GM18868 (cell line): ENCODE measurements around the gene MYO9B.
"Not testable (repeated sequence)": the region's sequence is repeated elsewhere in the genome, so short reads cannot be mapped to it uniquely, and the experiment has no call there.

Source experiments
- ATAC-seq: cut with Tn5 transposase; IDR thresholded peaks from one replicate; pipeline ENCODE4 v1.9.1; 2021; ENCODE audit warnings: mild to moderate bottlenecking, moderate library complexity; ENCODE audit not compliant: unreplicated experiment

MYO9B gene

GRCh38 chr19:17090583-17090982 is 15.0 kb downstream of the MYO9B start:
- ATAC-seq, result no peak

DNA sequence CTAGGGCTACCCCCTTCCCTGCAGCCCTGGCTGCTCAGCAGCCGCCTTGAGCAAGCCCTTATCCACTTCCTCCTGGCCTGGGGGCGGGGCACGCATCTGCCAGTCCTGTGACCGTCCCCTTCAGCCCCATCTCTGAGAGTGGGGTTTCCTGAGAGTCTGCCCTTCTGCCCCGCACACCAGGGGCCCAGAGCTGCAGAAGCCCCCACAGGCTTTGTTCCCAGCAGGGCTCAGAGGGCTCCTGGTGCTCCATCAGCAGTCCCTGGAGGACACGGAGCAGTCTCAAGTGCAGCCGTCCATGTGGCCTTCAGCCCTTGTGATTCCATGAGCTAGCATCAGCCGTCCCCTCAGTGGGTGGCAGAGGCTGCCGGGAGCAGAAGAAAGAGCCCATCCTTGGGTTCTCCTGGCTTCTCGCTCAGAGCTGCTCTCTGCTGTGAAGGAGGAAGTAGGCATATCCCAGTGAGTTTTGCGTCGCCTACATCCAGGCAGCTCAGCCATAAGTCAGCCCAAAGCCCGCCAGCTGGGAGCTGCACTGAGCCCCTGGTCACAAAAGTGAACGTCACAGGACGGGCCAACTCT is 16.3 kb downstream of the MYO9B start:
- no peak for ATAC-seq

DNA sequence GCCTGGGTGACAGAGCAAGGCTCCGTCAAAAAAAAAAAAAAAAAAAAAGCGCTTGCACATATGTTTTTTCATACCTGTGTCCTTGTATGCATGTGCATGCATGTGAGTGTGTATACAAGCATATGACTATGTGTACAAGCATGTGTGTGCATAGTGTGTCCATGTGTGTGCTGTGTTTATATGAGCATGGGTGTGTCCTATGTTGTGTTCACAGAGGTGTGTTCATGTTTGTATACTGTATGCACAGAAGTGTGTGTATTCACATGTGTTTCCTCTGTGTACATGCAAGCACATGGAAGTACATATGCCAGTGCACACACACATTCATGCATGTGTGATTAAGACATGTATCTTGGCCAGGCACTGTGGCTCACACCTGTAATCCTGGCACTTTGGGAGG is 17.1 kb downstream of the MYO9B start:
- no peak for ATAC-seq

GRCh38 chr19:17094694-17095093 is 19.1 kb downstream of the MYO9B start:
- ATAC-seq, result not testable (repeated sequence)

DNA sequence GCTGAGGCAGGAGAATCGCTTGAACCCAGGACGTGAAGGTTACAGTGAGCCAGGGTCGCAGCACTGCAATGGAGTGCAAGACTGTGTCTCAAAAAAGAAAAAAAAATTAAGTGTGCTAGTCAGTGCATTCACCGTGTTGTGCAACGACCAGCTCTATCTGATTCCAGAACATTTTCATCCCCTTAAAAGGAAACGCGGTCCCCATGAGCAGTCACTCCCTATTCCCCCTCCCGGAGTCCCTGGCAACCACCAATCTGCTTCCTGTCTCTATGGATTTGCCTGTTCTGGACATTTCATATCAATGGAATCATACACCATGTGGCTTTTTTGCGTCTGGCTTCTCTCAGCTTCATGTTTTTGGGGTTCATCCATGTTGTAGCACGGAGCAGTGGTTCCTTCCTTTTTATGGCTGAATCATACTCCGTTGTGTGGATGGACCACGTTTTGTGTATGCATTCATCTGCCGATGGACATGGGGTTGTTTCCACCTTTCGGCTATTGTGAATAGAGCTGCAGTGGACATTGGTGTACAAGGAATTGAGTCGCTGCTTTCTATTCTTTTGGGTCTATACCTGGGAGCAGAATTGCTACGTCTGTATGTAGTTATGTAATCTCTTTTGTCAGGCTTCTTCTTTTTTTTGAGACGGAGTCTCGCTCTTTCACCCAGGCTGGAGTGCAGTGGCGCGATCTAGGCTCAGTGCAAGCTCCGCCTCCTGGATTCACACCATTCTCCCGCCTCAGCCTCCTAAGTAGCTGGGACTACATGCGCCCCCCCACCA is 19.8 kb downstream of the MYO9B start:
- ATAC-seq, result no peak

GRCh38 chr19:17097593-17098126 is 22.1 kb downstream of the MYO9B start:
- ATAC-seq, result no peak

- ATAC-seq, result no peak
Observed at GRCh38 chr19:17098326-17098725, 22.7 kb downstream of the MYO9B start.

DNA sequence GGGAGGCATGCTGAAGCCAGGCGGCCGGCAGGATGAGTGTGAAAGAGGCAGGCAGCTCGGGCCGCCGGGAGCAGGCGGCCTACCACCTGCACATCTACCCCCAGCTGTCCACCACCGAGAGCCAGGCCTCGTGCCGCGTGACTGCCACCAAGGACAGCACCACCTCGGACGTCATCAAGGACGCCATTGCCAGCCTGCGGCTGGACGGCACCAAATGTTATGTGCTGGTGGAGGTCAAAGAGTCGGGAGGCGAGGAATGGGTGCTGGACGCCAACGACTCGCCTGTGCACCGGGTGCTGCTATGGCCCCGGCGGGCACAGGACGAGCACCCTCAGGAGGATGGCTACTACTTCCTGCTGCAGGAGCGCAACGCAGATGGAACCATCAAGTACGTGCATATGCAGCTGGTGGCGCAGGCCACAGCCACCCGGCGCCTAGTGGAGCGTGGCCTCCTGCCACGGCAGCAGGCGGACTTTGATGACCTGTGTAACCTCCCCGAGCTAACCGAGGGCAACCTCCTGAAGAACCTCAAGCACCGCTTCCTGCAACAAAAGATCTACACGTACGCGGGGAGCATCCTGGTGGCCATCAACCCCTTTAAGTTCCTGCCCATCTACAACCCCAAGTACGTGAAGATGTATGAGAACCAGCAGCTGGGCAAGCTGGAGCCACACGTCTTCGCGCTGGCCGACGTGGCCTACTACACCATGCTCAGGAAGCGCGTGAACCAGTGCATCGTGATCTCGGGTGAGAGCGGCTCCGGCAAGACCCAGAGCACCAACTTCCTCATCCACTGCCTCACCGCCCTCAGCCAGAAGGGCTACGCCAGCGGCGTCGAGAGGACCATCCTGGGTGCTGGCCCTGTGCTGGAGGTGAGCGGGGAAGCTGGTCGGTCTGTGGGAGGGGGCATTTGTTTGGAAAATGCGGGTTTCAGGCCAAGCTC is 26.4 kb downstream of the MYO9B start:
- no peak for ATAC-seq

DNA sequence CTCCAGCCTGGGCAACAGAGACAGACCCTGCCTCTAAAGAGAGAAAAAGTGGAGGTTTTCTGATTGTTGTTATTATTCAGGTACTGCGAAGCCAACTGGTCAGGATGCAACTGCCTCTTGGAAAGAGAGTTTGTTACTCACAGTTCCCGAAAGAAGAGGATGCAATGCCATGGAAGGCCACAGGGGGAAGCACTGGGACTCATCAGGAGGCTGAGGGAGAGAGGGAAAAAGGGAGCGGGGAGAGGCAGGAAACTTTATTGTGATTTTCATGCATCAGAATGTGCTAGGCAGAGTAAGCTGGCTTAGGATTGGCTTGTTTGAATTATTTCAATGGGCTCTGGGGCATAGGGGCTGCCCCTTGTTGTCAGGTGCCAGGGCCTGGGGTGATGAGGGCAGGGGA is 27.6 kb downstream of the MYO9B start:
- ATAC-seq, result no peak

- no peak for ATAC-seq
Observed at GRCh38 chr19:17104679-17105078, 29.1 kb downstream of the MYO9B start.

- ATAC-seq, result no peak
Observed at GRCh38 chr19:17105556-17105955, 30.0 kb downstream of the MYO9B start.

GRCh38 chr19:17106964-17107363 is 31.4 kb downstream of the MYO9B start:
- not testable (repeated sequence) for ATAC-seq

- no peak for ATAC-seq
Observed at GRCh38 chr19:17107546-17108452, 32.2 kb downstream of the MYO9B start.

DNA sequence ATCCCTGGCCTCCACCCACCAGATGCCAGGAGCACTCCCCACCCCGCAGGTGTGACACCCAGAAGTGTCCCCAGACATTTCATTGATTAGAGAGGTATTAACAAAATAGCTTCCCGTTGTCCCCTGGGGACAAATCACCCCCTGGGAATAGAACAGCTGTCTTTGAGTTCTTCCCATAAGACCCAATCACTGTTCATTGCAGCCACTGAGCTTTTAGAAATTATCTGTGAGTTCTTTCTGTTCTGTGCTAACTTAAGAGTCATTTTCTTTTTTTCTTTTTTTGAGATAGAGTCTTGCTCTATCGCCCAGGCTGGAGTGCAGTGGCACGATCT is 32.8 kb downstream of the MYO9B start:
- ATAC-seq, result no peak

- no peak for ATAC-seq
Observed at GRCh38 chr19:17109300-17109699, 33.7 kb downstream of the MYO9B start.

GRCh38 chr19:17109962-17110598 is 34.5 kb downstream of the MYO9B start:
- ATAC-seq, result peak; percentile 41

- ATAC-seq, result no peak
Observed at GRCh38 chr19:17110599-17110966, 35.0 kb downstream of the MYO9B start.

DNA sequence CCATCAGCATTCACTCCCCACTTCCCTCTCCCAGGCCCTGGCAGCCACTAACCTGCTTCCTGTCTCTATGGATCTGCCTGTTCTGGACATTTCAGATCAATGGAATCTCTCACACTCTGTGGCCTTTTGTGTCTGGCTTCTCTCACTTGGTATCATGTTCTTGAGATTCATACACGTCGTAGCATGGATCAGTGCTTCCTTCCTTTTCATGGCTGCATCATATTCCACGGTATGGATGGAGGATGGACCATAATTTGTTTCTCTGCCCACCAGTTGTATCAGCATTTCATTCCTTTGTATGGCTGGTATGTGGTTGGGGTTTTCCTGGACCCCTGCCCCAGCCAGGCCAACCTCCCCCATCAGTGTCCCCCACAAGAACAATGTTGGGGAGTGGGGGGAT is 36.2 kb downstream of the MYO9B start:
- ATAC-seq, result no peak

DNA sequence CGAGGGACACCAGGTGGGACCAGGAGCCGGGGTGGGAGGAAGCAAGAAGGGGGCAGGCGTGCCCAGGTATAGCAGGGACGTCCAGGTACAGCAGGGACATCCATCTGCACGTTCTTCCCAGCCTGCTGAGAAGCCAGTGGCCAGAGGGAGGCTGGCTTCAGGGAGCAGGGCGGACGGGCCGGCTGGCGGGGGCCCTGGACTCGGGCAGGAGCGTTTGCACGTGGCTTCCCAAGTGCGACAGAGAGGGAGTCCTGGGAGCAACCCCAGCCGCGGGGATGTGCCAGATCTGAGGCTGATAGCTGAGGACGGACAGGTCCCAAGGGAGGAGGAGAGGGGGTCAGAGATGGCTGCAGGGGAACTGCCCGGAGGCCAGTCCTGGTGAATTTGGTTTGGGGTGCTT is 36.7 kb downstream of the MYO9B start:
- ATAC-seq, result no peak

DNA sequence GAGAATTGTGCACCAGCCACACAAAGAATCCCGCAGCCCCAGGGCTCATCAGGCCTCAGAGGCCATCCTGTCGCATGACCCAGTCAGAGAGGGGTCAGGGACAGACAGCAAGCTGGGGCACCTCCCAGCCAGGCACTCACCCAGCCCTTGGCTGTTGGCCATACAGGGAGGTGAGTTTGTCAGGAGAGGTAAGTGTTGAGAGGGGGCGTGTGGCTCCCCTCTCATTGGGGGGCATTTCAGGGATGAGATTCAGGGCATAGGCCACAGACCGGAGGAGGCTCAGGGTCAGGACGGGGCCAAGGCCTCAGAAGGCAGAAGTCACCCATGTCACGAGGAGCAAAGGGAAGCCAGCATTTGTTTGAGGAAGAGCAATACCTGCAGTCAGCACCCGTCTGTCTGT is 37.1 kb downstream of the MYO9B start:
- ATAC-seq, result no peak
